Calu3 (cell line): ENCODE measurements around the gene LUZP1. TPM values are rescaled to one million over a fixed set of nuclear protein-coding genes. Genes with fewer than 3 reads are reported as not detected.
A peak's percentile ranks its signal among the peaks of the same experiment; 100 is the strongest.
"Not testable (repeated sequence)": the region's sequence is repeated elsewhere in the genome, so short reads cannot be mapped to it uniquely, and the experiment has no call there.

ENCODE experiments used
- BruUV-seq: library from RNA; stranded (reverse); fragments of 400-500 nt; replicated peaks from 2 replicates; lab custom pipeline; 2021; lab: Mats Ljungman, UMichigan
- CTCF ChIA-PET: fragments of 300-600 bp; sonication (Branson Sonifier 250); formaldehyde crosslinking; loops from one replicate; lab custom pipeline; 2022; ENCODE audit warnings: antibody characterized with exemption; lab: Charles Lee
- DNase-seq: peaks from one replicate; pipeline ENCODE4 v3.0.0; 2022
- H3K27ac Mint-ChIP-seq: one replicate; pipeline ENCODE4 v1.8.0; 2022; ENCODE audit warnings: mixed read lengths; ENCODE audit not compliant: unreplicated experiment
- H3K27me3 Mint-ChIP-seq: one replicate; pipeline ENCODE4 v1.8.0; 2022; ENCODE audit warnings: mixed read lengths; ENCODE audit not compliant: unreplicated experiment
- H3K36me3 Mint-ChIP-seq: one replicate; pipeline ENCODE4 v1.8.0; 2022; ENCODE audit warnings: mild to moderate bottlenecking, moderate library complexity, mixed read lengths; ENCODE audit not compliant: insufficient read depth, unreplicated experiment
- H3K4me1 Mint-ChIP-seq: one replicate; pipeline ENCODE4 v1.8.0; 2022; ENCODE audit warnings: mild to moderate bottlenecking, low read depth, mixed read lengths; ENCODE audit not compliant: unreplicated experiment
- H3K4me3 Mint-ChIP-seq: one replicate; pipeline ENCODE4 v1.8.0; 2022; ENCODE audit warnings: mild to moderate bottlenecking, low read depth, moderate library complexity, mixed read lengths; ENCODE audit not compliant: unreplicated experiment
- H3K9me3 Mint-ChIP-seq: one replicate; pipeline ENCODE4 v1.8.0; 2022; ENCODE audit warnings: low read depth, mixed read lengths; ENCODE audit not compliant: unreplicated experiment
- intact Hi-C: fragments of 100-400 bp; cut with micrococcal nuclease; formaldehyde crosslinking; loops from one replicate; pipeline ENCODE4 v1.10.0; 2022; ENCODE audit not compliant: unreplicated experiment
- total RNA-seq: library from RNA; stranded (reverse); gene quantifications from 2 replicates; pipeline ENCODE4 v1.2.3, GENCODE V29; 2022
- TF ChIP-seq, protein P1 (sequence below): fragments of 200-600 bp; IDR thresholded peaks from one replicate; pipeline ENCODE4 v1.8.0; 2022; ENCODE audit warnings: antibody characterized with exemption; ENCODE audit not compliant: unreplicated experiment

The LUZP1 gene
- total RNA-seq, 1 experiment from 2014 or later, result 17.4 TPM

DNA sequence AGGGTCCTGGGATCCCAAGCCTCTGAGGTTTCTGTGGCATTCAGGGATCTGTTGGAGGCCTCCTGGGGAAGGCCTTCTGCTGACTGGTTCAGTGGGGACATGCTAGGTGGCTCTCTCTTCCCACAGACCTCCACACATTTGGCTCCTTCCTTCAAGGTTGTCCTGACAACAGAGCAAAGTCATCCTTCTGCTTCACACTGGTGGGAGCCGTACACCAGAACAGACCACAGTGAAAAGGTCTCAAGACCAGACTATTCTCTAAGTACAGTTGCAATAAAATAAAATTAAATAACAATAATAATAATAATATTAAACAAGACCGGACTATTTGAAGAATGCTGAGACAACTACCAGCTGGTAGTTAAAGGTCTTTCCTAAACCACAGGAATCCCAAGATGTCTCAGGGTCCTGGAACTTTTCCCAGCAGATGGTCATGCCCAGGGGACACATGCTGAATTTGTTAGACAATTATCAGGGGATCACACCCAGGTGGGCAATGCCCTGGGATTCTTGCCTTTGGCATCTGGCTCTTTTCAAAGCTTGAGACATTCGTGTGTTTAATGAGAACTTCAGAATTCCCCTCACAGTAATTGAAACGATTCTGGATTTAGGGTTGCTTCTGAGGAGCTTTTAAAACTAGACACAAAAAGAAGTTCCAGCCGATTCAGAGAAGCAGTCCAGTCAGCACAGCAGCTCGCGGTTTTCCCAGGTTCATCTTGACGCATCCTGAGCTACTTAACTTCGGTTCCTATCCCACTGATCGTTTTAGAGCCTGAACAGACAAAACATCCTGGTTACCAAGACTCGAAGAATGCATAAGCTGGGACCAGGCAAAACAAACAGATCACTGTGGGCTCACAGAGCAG lies 25.7 kb upstream of the LUZP1 start:
- Mint-ChIP-seq H3K9me3 (no peaks in the 10 kb centered on the region), H3K36me3 (peaks cover 6% of the 10 kb centered on the region), H3K27ac (peak overlapping the region; percentile 18), H3K27me3 (no peaks in the 10 kb centered on the region), H3K4me1 (peaks cover 39% of the 10 kb centered on the region), H3K4me3 (no peak overlapping the region)
- intact Hi-C loops, result no loop called here
- TF ChIP-seq, protein P1, sequence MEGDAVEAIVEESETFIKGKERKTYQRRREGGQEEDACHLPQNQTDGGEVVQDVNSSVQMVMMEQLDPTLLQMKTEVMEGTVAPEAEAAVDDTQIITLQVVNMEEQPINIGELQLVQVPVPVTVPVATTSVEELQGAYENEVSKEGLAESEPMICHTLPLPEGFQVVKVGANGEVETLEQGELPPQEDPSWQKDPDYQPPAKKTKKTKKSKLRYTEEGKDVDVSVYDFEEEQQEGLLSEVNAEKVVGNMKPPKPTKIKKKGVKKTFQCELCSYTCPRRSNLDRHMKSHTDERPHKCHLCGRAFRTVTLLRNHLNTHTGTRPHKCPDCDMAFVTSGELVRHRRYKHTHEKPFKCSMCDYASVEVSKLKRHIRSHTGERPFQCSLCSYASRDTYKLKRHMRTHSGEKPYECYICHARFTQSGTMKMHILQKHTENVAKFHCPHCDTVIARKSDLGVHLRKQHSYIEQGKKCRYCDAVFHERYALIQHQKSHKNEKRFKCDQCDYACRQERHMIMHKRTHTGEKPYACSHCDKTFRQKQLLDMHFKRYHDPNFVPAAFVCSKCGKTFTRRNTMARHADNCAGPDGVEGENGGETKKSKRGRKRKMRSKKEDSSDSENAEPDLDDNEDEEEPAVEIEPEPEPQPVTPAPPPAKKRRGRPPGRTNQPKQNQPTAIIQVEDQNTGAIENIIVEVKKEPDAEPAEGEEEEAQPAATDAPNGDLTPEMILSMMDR, result no peak
- no TSS peak for BruUV-seq
- CTCF ChIA-PET, result interaction anchor here (0.7 to 0.8 kb wide), 2 partner anchors 10 to 11 kb away, joined by 3 read pairs; no protein-coding TSS in a partner anchor
- DNase-seq, result no peak

DNA sequence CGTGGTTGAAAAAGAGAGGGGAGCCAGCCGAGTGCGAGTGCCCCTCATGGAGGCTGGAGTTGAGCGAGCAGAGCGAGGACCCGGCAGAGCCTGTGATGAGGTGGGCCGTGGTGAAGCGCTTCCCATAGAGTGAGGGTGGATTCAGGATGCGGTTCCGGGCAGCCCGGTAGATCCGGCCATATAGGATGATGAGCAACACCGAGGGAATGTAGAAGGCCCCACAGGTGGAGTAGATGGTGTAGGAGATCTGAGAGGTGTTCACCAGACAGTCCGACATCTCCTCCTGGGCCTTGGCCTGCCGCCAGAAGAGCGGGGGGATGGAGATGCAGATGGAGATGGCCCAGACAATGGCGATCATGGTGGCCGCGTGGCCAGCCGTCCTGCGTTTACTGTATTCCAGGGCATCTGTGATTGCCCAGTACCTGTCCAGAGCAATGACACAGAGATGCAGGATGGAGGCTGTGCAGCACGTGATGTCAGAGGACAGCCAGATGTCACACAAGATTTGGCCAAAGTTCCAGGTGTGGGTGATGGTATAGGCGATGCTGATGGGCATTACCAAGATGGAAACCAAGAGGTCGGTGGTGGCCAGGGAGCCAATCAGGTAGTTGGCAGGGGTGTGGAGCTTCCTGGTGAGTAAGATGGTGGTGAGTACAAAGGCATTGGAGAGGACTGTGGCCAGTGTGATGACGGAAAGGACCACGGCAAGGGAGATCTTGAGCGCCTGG lies 24.9 kb upstream of the LUZP1 start:
- Mint-ChIP-seq H3K4me1 (peaks cover 36% of the 10 kb centered on the region), H3K27me3 (no peaks in the 10 kb centered on the region), H3K4me3 (no peak overlapping the region), H3K9me3 (no peaks in the 10 kb centered on the region), H3K36me3 (peaks cover 6% of the 10 kb centered on the region), H3K27ac (peak overlapping the region; percentile 27)
- TF ChIP-seq, protein P1, result no peak
- DNase-seq, result no peak
- BruUV-seq, result no TSS peak
- intact Hi-C loops, result no loop called here
- CTCF ChIA-PET, result interaction anchor here (0.6 kb wide), 1 partner anchor 17 kb away, joined by 5 read pairs; no protein-coding TSS in a partner anchor

DNA sequence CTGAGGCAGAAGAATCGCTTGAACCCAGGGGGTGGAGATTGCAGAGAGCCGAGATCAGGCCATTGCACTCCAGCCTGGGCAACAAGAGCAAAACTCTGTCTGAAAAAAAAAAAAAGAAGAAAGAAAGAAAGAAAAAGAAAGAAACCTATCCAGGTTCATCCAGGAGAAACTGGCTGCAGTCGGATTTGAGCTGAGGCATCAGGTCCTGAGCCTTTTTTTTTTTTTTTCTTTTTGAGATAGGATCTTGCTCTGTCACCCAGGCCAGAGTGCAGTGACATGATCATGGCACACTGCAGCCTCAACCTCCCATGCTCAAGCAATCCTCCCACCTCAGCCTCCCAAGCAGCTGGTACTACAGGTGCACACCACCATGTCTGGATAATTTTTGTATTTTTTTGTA lies 22.5 kb upstream of the LUZP1 start:
- DNase-seq, result no peak
- H3K4me3 Mint-ChIP-seq, result no peak overlapping the region
- TF ChIP-seq, protein P1, result no peak
- H3K27me3 Mint-ChIP-seq, result no peaks in the 10 kb centered on the region
- CTCF ChIA-PET, result no interaction called here
- no TSS peak for BruUV-seq
- H3K4me1 Mint-ChIP-seq, result peaks cover 26% of the 10 kb centered on the region
- no peaks in the 10 kb centered on the region for H3K9me3 Mint-ChIP-seq
- H3K27ac Mint-ChIP-seq, result no peak overlapping the region
- intact Hi-C loops, result no loop called here
- peaks cover 6% of the 10 kb centered on the region for H3K36me3 Mint-ChIP-seq

DNA sequence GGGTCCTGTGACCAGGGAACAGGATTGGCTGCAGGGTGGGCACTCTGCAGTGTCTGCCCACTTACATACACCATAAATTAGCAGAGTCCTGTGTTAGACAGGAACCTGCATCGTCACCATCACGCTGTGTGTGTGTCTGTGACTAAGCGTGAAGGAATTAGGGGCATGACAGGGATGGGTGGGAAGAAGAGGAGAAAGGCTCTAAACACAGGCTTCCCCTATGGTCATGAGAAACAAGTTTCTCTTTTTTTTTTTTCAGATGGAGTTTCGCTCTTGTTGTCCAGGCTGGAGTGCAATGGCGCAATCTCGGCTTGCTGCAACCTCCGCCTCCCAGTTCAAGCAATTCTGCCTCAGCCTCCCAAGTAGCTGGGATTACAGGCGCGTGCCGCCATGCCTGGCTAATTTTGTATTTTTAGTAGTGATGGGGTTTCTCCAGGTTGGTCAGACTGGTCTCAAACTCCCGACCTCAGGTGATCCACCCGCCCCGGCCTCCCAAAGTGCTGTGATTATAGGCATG lies 20.3 kb upstream of the LUZP1 start:
- Mint-ChIP-seq H3K4me1 (peaks cover 19% of the 10 kb centered on the region), H3K27ac (peak overlapping the region; percentile 78)
- DNase-seq, result peak; percentile 49
- intact Hi-C loops, H3K9me3 Mint-ChIP-seq, H3K4me3 Mint-ChIP-seq, H3K36me3 Mint-ChIP-seq, H3K27me3 Mint-ChIP-seq, BruUV-seq: not testable (repeated sequence)
- CTCF ChIA-PET, result interaction anchor here (0.6 kb wide), 1 partner anchor 588 kb away, joined by 3 read pairs; no protein-coding TSS in a partner anchor
